MM.1S (cell line): ENCODE results near the gene DCDC2.

Source experiments
- CTCF ChIP-seq: fragments of 300-600 bp; sonication (generic); IDR thresholded peaks from 2 replicates; pipeline ENCODE4 v1.5.1; 2016; ENCODE audit warnings: antibody characterized with exemption, low read length, mixed read lengths
- EZH2 ChIP-seq: fragments of 300-600 bp; sonication (generic); optimal IDR thresholded peaks from 2 replicates; pipeline ENCODE3; 2017; ENCODE audit warnings: low read depth, mild to moderate bottlenecking, antibody characterized with exemption, low read length, mixed read lengths

GRCh38 chr6:24376871-24377270 lies 19.0 kb upstream of the DCDC2 start:
- TF ChIP-seq CTCF (no peak), EZH2 (no peak)
